Frontal cortex (tissue), 4 donors: ENCODE results near the gene PLEKHM3. TPM values are rescaled to one million over a fixed set of nuclear protein-coding genes. Genes with fewer than 3 reads are reported as not detected.
"Not testable (repeated sequence)": the region's sequence is repeated elsewhere in the genome, so short reads cannot be mapped to it uniquely, and the experiment has no call there.

Experiments used
- DNase-seq, 2 donors: peaks; one replicate each; pipeline ENCODE4 v3.0.0; 2012; ENCODE audit warnings: low spot score in 2 of 2
- FAIRE-seq: peaks from 2 replicates; lab custom pipeline; 2012; peaks lifted over from hg19 to GRCh38; lab: Jason Lieb, UNC
- total RNA-seq: library from RNA; depleted of rRNA; stranded (reverse); fragments of >200 nt; gene quantifications from one replicate; pipeline ENCODE4 v1.2.3, GENCODE V29; 2014
- donor health status: control.
- donor health status: control.
- donor health status: control.

PLEKHM3 gene
- total RNA-seq, 1 donor from 2014 or later = 34.6 TPM

- FAIRE-seq (no peak), DNase-seq (peak; percentile 43 to 54)
Measured at GRCh38 chr2:207813221-207813916, 212.0 kb downstream of the PLEKHM3 start.

GRCh38 chr2:207812726-207813080, 212.6 kb downstream of the PLEKHM3 start:
- DNase-seq (no peak), FAIRE-seq (no peak)

- no peak for FAIRE-seq
Measured at GRCh38 chr2:207812058-207812725, 213.1 kb downstream of the PLEKHM3 start.

GRCh38 chr2:207811658-207812057, 213.7 kb downstream of the PLEKHM3 start:
- not testable (repeated sequence) for FAIRE-seq, DNase-seq

More at GRCh38 chr2:207812058-207812725, 213.1 kb downstream of the PLEKHM3 start:
- DNase-seq = no peak

GRCh38 chr2:207810200-207810788, 215.0 kb downstream of the PLEKHM3 start:
- FAIRE-seq (no peak), DNase-seq (no peak)

- FAIRE-seq (no peak), DNase-seq (no peak)
Measured at GRCh38 chr2:207808119-207808518, 217.2 kb downstream of the PLEKHM3 start.

GRCh38 chr2:207807516-207807915, 217.8 kb downstream of the PLEKHM3 start:
- FAIRE-seq = no peak

GRCh38 chr2:207805566-207806226, 219.6 kb downstream of the PLEKHM3 start:
- DNase-seq (no peak), FAIRE-seq (no peak)

More at GRCh38 chr2:207807516-207807915, 217.8 kb downstream of the PLEKHM3 start:
- DNase-seq = no peak

GRCh38 chr2:207802650-207803049, 222.7 kb downstream of the PLEKHM3 start:
- no peak for FAIRE-seq
- no peak for DNase-seq

- no peak for FAIRE-seq
- DNase-seq = no peak
Measured at GRCh38 chr2:207801259-207801658, 224.1 kb downstream of the PLEKHM3 start.

GRCh38 chr2:207796585-207797350, 228.6 kb downstream of the PLEKHM3 start:
- no peak for FAIRE-seq
- no peak for DNase-seq

- FAIRE-seq (no peak), DNase-seq (no peak)
Measured at GRCh38 chr2:207792244-207792785, 233.0 kb downstream of the PLEKHM3 start.

GRCh38 chr2:207791579-207792243, 233.6 kb downstream of the PLEKHM3 start:
- DNase-seq = no peak
- no peak for FAIRE-seq

GRCh38 chr2:207790898-207791297, 234.4 kb downstream of the PLEKHM3 start:
- DNase-seq (no peak), FAIRE-seq (no peak)

- no peak for DNase-seq
- no peak for FAIRE-seq
Measured at GRCh38 chr2:207787800-207788199, 237.5 kb downstream of the PLEKHM3 start.

GRCh38 chr2:207787017-207787416, 238.3 kb downstream of the PLEKHM3 start:
- no peak for DNase-seq

GRCh38 chr2:207784898-207785297, 240.4 kb downstream of the PLEKHM3 start:
- FAIRE-seq (no peak), DNase-seq (no peak)

More at GRCh38 chr2:207787017-207787416, 238.3 kb downstream of the PLEKHM3 start:
- no peak for FAIRE-seq

GRCh38 chr2:207783514-207783913, 241.8 kb downstream of the PLEKHM3 start:
- DNase-seq = no peak
- FAIRE-seq = no peak
